Activated T-cell treated with anti-CD3 and anti-CD28 coated beads for 1 hour (primary cell): ENCODE results near the gene RGPD6.
"Not testable (repeated sequence)": the region's sequence is repeated elsewhere in the genome, so short reads cannot be mapped to it uniquely, and the experiment has no call there.

ENCODE experiments used
- DNase-seq: peaks from one replicate; pipeline ENCODE4 v3.0.0-alpha.2; 2020; ENCODE audit warnings: low read depth

Gene RGPD6

DNA sequence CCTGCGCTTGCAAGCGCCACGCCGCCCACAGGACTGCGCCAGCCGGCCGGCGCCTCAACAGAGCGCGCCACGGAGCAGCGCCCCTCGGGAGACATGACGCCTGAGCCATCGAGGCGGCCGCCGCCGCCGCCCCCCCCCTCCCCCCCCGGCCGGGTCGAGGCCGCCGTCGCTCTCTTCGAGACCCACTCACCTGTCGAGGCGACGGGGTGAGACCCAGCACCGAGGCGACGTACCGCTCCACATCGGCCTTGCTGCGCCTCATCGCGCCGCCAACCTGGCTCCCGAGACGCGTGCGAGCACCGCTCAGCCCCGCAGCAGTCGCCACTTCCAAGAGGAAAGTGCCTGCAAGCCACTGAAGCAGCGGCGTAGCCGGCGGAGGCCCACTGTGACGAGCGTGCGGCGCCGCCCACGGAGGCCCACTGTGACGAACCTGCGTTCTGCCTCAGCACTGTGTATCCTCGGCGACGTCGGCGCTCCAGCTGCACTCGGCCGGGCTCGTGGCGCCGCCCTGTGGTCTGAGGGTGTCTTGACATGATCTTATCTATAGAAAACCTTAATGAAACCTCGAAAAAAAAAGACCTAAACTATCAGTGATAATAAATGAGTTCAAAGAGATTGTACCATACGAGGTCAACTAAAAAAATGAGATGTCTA is at the start of gene RGPD6:
Gene RGPD6, minus strand, starts transcription at position 460 of the 654 bp plus-strand sequence. Its CDS starts 198 bp downstream, at position 262.
- DNase-seq: not testable (repeated sequence)

DNA sequence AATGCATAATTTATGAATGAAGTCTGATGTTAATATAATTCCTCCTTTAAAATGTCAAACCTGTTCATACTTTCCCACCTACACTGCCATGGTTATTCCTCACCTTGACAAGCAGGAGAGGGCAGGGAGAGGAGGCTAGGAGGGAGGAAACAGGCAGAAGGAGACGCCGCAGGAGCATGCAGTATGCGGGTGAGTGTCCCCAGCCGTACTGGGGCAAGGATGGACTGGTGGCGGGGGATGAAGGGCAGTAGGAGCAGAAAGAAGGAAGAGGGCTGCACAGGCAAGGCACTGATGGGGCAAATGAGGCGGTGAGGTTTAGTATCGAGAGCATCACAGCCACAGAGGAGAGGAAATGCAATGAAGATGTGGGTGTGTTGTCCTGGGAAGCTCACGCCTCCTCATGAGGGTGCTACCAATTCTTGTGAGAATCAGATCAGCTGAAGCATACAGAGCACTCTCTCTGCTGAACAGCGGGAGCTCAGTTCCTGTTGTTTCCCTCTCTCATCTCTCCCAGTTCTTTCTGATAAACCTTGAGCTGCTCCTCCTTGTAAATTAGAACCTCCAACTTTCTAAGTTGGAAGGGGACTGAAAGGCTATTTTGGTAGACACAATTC is 42.4 kb upstream of the RGPD6 start:
- not testable (repeated sequence) for DNase-seq

- DNase-seq: not testable (repeated sequence)
Observed at GRCh38 chr2:110613927-110614326, 36.9 kb upstream of the RGPD6 start.

- not testable (repeated sequence) for DNase-seq
Observed at GRCh38 chr2:110610613-110611250, 33.7 kb upstream of the RGPD6 start.

- DNase-seq: not testable (repeated sequence)
Observed at GRCh38 chr2:110609843-110610612, 33.0 kb upstream of the RGPD6 start.

GRCh38 chr2:110608788-110609502 is 31.9 kb upstream of the RGPD6 start:
- DNase-seq: not testable (repeated sequence)

DNA sequence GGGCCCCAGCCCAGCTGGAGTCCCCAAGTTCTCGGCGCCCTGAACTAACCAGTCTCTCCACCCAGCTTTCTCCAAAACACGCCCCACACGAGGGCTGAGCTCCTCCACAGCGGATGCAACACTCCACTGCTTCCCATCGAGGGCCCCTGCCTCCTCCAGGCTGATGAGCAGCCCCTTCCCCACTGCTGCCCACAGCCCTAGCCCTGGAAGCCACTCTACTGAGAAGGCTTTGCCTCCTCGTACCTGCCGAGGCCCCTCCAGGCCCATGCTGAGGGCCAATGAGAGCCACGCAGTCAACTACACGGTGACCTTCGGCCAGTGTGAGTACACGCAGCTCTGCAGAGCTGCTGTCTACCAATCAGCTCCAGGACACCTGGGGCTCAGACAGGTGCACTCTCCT is 28.0 kb upstream of the RGPD6 start:
- DNase-seq: not testable (repeated sequence)

DNA sequence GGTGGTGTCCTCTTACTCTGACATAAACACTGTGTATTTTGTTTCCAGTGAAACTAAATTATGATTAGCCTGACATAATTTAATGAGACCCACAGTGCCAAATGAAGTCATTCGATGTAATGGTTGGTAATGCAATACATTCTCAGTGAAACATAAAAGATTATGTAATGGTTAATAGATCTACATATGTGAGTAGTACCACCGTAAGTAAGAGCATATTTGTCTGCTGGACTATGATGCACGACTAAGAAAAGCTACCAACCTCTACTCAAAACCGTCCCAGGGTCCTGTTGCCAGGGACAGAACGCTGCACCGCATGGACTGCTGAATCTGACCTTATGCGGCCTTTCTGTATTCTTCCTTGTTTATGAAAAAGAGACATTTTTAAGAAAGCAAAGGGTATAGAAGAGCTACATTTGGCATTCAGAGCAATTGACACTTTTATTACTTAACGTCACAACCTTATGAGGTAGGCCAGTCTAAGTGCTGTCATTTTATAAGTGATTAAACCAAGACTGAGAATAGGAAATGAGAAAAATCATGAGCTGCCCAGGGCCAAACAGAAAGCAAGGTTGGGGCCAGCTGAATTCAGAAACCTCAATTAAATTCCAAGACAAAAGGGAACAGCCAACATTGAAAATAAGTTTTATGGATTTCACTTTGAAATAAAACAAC is 27.0 kb upstream of the RGPD6 start:
- not testable (repeated sequence) for DNase-seq

DNA sequence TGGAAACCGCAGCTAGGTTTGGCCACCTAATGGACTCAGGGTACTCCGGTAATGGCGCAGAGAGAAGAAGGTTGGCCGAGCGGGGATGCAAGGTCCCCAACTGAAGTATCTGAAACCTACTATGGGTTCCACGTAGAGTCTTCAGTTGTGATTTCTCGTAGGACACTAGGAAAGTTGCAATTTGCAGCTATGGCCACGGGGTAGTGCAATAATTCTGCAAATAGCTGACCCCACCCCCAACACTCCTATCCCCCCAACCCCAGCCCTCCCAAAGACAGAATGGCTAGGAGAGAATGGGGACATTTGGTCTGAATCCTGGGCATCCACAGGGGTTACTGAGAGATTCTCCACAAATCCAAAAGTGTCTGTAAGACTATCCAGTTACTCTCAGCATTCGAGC is 25.1 kb upstream of the RGPD6 start:
- not testable (repeated sequence) for DNase-seq

- not testable (repeated sequence) for DNase-seq
Observed at GRCh38 chr2:110591973-110592372, 15.0 kb upstream of the RGPD6 start.

GRCh38 chr2:110589677-110590330 is 12.8 kb upstream of the RGPD6 start:
- DNase-seq: not testable (repeated sequence)

GRCh38 chr2:110588520-110588919 is 11.5 kb upstream of the RGPD6 start:
- DNase-seq: not testable (repeated sequence)

DNA sequence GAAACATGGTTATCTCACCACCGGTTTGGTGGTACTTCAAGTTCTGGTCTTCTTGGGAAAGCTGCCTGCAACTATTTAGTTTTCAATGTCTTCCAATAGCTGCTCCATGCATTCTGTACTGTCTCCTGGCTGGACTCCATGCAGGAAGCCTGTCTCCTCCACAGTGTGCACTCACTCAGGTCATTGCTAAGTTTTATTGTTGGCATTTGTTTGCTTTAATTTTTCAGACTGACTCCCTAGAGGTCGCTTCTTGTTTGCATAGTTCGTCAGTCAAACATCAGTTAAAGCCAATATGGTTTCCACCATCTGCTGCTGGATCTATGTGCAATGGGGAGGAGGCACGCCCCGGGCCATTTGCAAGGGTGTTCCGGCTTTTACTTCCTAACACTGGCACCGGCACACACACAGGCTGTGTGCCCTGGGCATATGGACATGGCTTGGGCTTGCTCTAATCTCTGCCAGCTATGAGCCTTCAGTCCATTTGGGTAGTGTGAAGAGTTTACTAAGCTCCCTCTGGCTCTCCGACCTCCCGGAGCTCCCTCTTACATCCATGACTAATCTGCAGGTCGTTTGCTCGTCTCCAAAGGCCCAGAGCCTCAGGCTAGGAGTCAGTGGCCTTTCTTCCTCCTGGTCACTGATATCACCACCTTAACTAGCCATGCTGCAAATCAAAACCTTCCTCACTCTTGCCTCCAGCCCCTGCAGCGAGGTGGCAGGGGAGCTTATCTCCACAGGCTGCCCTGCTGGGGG is 2.4 kb upstream of the RGPD6 start:
- DNase-seq: not testable (repeated sequence)

- DNase-seq: not testable (repeated sequence)
Observed at GRCh38 chr2:110578429-110578828, 1.4 kb upstream of the RGPD6 start.

DNA sequence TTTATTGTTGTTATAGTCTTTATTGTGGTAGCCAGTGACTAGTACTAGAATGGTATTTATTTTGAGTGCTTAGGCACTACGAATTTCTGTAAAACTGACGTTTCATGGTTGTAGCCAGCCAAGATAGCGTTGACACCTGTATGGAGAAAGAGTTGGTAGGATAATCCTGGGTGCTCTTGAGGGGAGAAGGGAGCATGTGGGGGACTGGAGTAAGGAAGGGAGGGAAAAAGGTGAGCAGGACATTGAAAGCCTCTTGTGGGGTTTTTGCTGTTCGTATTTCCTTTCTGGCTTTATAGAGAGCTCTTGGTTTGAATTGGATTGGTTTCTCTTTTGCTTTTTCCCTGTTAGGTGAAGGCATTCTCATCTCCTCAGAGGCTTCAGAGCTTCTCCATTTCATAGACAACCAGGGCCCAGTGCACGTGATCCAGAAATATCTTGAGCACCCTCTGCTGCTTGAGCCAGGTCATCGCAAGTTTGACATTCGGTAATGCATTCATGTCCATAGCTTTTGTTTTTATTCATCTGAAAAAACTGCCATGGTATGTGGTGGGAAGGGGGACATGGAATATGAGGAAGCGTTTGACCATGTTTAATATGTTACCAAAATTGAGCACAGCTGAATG is 77.2 kb downstream of the RGPD6 start:
- not testable (repeated sequence) for DNase-seq

DNA sequence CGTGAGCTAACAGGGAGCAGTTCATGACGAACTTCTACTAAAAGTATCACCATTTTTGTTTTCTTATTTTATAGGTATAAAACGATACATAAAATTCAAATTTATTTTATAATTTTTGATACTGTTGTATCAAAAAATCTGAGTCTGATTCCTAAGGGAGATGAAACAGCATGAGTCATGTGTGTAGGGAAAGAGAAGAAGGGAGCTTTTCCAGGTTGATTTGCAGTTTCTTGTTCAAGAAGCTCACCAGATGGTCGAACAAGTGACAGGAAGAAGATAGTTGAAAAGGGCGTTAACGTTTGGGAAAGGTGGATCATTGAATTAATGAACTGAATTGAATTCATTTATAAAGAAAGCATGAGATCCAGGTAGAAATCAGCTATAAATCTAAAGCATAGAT is 81.0 kb downstream of the RGPD6 start:
- not testable (repeated sequence) for DNase-seq

GRCh38 chr2:110494488-110494887 is 82.5 kb downstream of the RGPD6 start:
- not testable (repeated sequence) for DNase-seq

DNA sequence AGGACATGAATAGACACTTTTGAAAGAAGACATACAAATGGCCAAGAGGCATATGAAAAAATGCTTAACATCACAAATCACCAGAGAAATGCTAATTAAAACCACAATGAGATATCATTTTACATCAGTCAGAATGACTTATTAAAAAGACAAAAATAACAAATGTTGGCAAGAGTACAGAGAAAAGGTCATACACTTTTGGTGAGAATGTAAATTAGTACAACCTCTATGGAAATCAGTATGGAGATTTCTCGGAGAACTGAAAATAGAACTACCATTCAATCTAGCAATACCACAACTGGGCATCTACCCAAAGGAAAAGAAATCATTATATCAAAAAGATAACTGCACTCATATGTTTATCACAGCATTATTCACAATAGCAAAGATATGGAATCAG is 88.0 kb downstream of the RGPD6 start:
- DNase-seq: not testable (repeated sequence)

- not testable (repeated sequence) for DNase-seq
Observed at GRCh38 chr2:110482697-110483096, 94.3 kb downstream of the RGPD6 start.
